ENCODE data around the gene CYB561.

GRCh38 chr17:63452046-63452961 is 6.2 kb upstream of the CYB561 start:
- no peak for TF ChIP-seq CTCF (conservative IDR thresholded peaks at IDR 0.05; ENCODE audit: low read depth, low read length)
- no peak for TF ChIP-seq EZH2 (IDR thresholded peaks at IDR 0.05; ENCODE audit: borderline replicate concordance, low read depth, low read length, poor library complexity, severe bottlenecking)

All from A673 (cell line).